T47D (cell line): ENCODE data around the gene ARHGAP18.

Experiments used
- DNase-seq, 2 experiments: peaks; one replicate each; pipeline versions ENCODE4 v3.0.0 to v3.0.0-alpha.2; 2011 to 2012; ENCODE audit warnings: low read depth in 1 of 2, low spot score in 1 of 2
- JUND ChIP-seq: IDR thresholded peaks from 2 replicates; pipeline ENCODE4 v1.6.1; 2012; ENCODE audit warnings: low read depth
- in situ Hi-C: cut with HindIII; loops from 2 replicates; pipeline ENCODE4 v1.10.0; 2016; ENCODE audit warnings: low sequenced_read_pairs, low pct_unique_long_range_greater_than_20kb

The ARHGAP18 gene

GRCh38 chr6:129647044-129647443 is 62.9 kb downstream of the ARHGAP18 start:
- no peak for TF ChIP-seq JUND
- in situ Hi-C loops, result no loop called here
- DNase-seq, result no peak

- in situ Hi-C loops, result no loop called here
- no peak for TF ChIP-seq JUND
- DNase-seq, result no peak
Observed at GRCh38 chr6:129646642-129647041, 63.3 kb downstream of the ARHGAP18 start.

- in situ Hi-C loops, result no loop called here
- DNase-seq, result no peak
- no peak for TF ChIP-seq JUND
Observed at GRCh38 chr6:129645830-129646579, 64.0 kb downstream of the ARHGAP18 start.

- in situ Hi-C loops, result no loop called here
- no peak for TF ChIP-seq JUND
- DNase-seq, result no peak
Observed at GRCh38 chr6:129645106-129645829, 64.7 kb downstream of the ARHGAP18 start.

- in situ Hi-C loops, result no loop called here
- DNase-seq, result no peak
- no peak for TF ChIP-seq JUND
Observed at GRCh38 chr6:129644567-129645015, 65.4 kb downstream of the ARHGAP18 start.

GRCh38 chr6:129643968-129644367 is 66.0 kb downstream of the ARHGAP18 start:
- TF ChIP-seq JUND, result no peak
- no peak for DNase-seq
- in situ Hi-C loops, result no loop called here

GRCh38 chr6:129643176-129643575 is 66.8 kb downstream of the ARHGAP18 start:
- no peak for DNase-seq
- no peak for TF ChIP-seq JUND
- in situ Hi-C loops, result no loop called here

GRCh38 chr6:129642322-129642721 is 67.7 kb downstream of the ARHGAP18 start:
- TF ChIP-seq JUND, result no peak
- DNase-seq, result no peak
- in situ Hi-C loops, result no loop called here

- no peak for TF ChIP-seq JUND
- no peak for DNase-seq
- in situ Hi-C loops, result no loop called here
Observed at GRCh38 chr6:129641344-129641743, 68.6 kb downstream of the ARHGAP18 start.

GRCh38 chr6:129638686-129639085 is 71.3 kb downstream of the ARHGAP18 start:
- DNase-seq, result no peak
- in situ Hi-C loops, result no loop called here
- TF ChIP-seq JUND, result no peak

- no peak for DNase-seq
- TF ChIP-seq JUND, result no peak
- in situ Hi-C loops, result no loop called here
Observed at GRCh38 chr6:129638055-129638684, 71.8 kb downstream of the ARHGAP18 start.

- in situ Hi-C loops, result no loop called here
- TF ChIP-seq JUND, result no peak
- no peak for DNase-seq
Observed at GRCh38 chr6:129637340-129638054, 72.5 kb downstream of the ARHGAP18 start.
